NK-92 (cell line): ENCODE data around the gene XYLT1.

Experiments
- DNase-seq: peaks from one replicate; lab custom pipeline; 2025; ENCODE audit not compliant: unreplicated experiment; lab: John Stamatoyannopoulos, UW

The XYLT1 gene

GRCh38 chr16:17237350-17237944 is 233.3 kb downstream of the XYLT1 start:
- no peak for DNase-seq

GRCh38 chr16:17235147-17235815 is 235.5 kb downstream of the XYLT1 start:
- no peak for DNase-seq

- no peak for DNase-seq
Measured at GRCh38 chr16:17233318-17234002, 237.3 kb downstream of the XYLT1 start.

GRCh38 chr16:17232487-17232886 is 238.3 kb downstream of the XYLT1 start:
- no peak for DNase-seq

- DNase-seq, result no peak
Measured at GRCh38 chr16:17231972-17232371, 238.8 kb downstream of the XYLT1 start.

- no peak for DNase-seq
Measured at GRCh38 chr16:17230932-17231581, 239.7 kb downstream of the XYLT1 start.

GRCh38 chr16:17229766-17230165 is 241.0 kb downstream of the XYLT1 start:
- no peak for DNase-seq

GRCh38 chr16:17229131-17229530 is 241.6 kb downstream of the XYLT1 start:
- no peak for DNase-seq

GRCh38 chr16:17228708-17229055 is 242.1 kb downstream of the XYLT1 start:
- DNase-seq, result no peak

- no peak for DNase-seq
Measured at GRCh38 chr16:17228048-17228707, 242.6 kb downstream of the XYLT1 start.

GRCh38 chr16:17227278-17227677 is 243.5 kb downstream of the XYLT1 start:
- no peak for DNase-seq

GRCh38 chr16:17225541-17225940 is 245.2 kb downstream of the XYLT1 start:
- no peak for DNase-seq

- DNase-seq, result no peak
Measured at GRCh38 chr16:17224879-17225281, 245.9 kb downstream of the XYLT1 start.

GRCh38 chr16:17224350-17224749 is 246.4 kb downstream of the XYLT1 start:
- DNase-seq, result no peak

- no peak for DNase-seq
Measured at GRCh38 chr16:17223576-17223975, 247.2 kb downstream of the XYLT1 start.

GRCh38 chr16:17222871-17223401 is 247.8 kb downstream of the XYLT1 start:
- no peak for DNase-seq

GRCh38 chr16:17219991-17220390 is 250.8 kb downstream of the XYLT1 start:
- DNase-seq, result no peak

- no peak for DNase-seq
Measured at GRCh38 chr16:17215936-17216335, 254.8 kb downstream of the XYLT1 start.

- no peak for DNase-seq
Measured at GRCh38 chr16:17215306-17215705, 255.5 kb downstream of the XYLT1 start.

GRCh38 chr16:17213974-17214373 is 256.8 kb downstream of the XYLT1 start:
- no peak for DNase-seq

- DNase-seq, result no peak
Measured at GRCh38 chr16:17213025-17213424, 257.7 kb downstream of the XYLT1 start.
